HepG2 (cell line): ENCODE results near the gene MRPL38. TPM values are rescaled to one million over a fixed set of nuclear protein-coding genes. Genes with fewer than 3 reads are reported as not detected.

Source experiments
- E2F5 ChIP-seq: sonication (generic); formaldehyde crosslinking; conservative IDR thresholded peaks from 2 replicates; pipeline ENCODE4 v1.4.0; 2020; ENCODE audit warnings: missing genetic modification reagents
- FUBP1 ChIP-seq: sonication (generic); formaldehyde crosslinking; IDR thresholded peaks from 2 replicates; pipeline ENCODE4 v1.5.1; 2020; ENCODE audit warnings: missing genetic modification reagents, mild to moderate bottlenecking, borderline replicate concordance
- IKZF1 ChIP-seq: fragments of 450-650 bp; IDR thresholded peaks from 2 replicates; pipeline ENCODE4 v1.7.1; 2016
- NFE2L1 ChIP-seq: sonication (generic); formaldehyde crosslinking; IDR thresholded peaks from 2 replicates; pipeline ENCODE4 v1.4.0; 2020; ENCODE audit warnings: missing genetic modification reagents, mild to moderate bottlenecking, borderline replicate concordance
- SMAD3 ChIP-seq: sonication (generic); formaldehyde crosslinking; IDR thresholded peaks from 2 replicates; pipeline ENCODE4 v1.4.0; 2020; ENCODE audit warnings: missing genetic modification reagents
- SOX13 ChIP-seq, 3 experiments: fragments of 450-650 bp in 1 of 3; sonication (generic) in 1 of 3; formaldehyde crosslinking in 1 of 3; IDR thresholded peaks in 2 of 3; conservative IDR thresholded peaks in 1 of 3; 2 replicates each; pipeline versions ENCODE4 v1.5.0 to v1.6.1; 2016 to 2020; ENCODE audit warnings: antibody characterized with exemption in 1 of 3, mild to moderate bottlenecking in 1 of 3, missing compliant biosample characterization in 1 of 3, missing genetic modification reagents in 1 of 3, moderate library complexity in 1 of 3
- SPEN ChIP-seq: sonication (generic); formaldehyde crosslinking; IDR thresholded peaks from 2 replicates; pipeline ENCODE4 v1.5.1; 2020; ENCODE audit warnings: low read depth, mild to moderate bottlenecking, missing genetic modification reagents
- SRY ChIP-seq: sonication (generic); formaldehyde crosslinking; IDR thresholded peaks from 2 replicates; pipeline ENCODE4 v1.8.0; 2022; ENCODE audit warnings: mild to moderate bottlenecking, missing genetic modification reagents
- ZNF546 ChIP-seq: sonication (generic); formaldehyde crosslinking; conservative IDR thresholded peaks from 2 replicates; pipeline ENCODE4 v1.8.1; 2023; ENCODE audit warnings: mild to moderate bottlenecking, missing genetic modification reagents
- ZNF761 ChIP-seq: sonication (generic); formaldehyde crosslinking; conservative IDR thresholded peaks from 2 replicates; pipeline ENCODE4 v1.4.0; 2020; ENCODE audit warnings: mild to moderate bottlenecking, missing genetic modification reagents
- polyA plus RNA-seq, 8 experiments: library from polyadenylated mRNA; depleted of rRNA in 3 of 8; stranded (reverse) in 7 of 8; unstranded in 1 of 8; fragments of >200 nt; fragmentation: Illumina TruSeq in 4 of 8; extraction: Trizol in 4 of 8; gene quantifications; 2 replicates each; pipeline versions ENCODE4 v1.2.1 to v1.2.3, GENCODE V29; 2011 to 2016; ENCODE audit warnings: low read depth in 4 of 8, missing spikeins in 1 of 8, mixed read lengths in 1 of 8; ENCODE audit not compliant: insufficient read depth in 1 of 8
- total RNA-seq, 5 experiments: library from RNA; depleted of rRNA; stranded (reverse); fragments of >200 nt; fragmentation: Illumina TruSeq; extraction: Trizol; gene quantifications; 2 replicates each; pipeline ENCODE4 v1.2.3, GENCODE V29; 2016; ENCODE audit warnings: low read depth in 1 of 5

Gene MRPL38
- total and polyA plus RNA-seq, 2 of the 13 experiments (the other 11 are each of a cell fraction or from before 2014, with no cell fraction given) = 83.7 to 125 TPM

DNA sequence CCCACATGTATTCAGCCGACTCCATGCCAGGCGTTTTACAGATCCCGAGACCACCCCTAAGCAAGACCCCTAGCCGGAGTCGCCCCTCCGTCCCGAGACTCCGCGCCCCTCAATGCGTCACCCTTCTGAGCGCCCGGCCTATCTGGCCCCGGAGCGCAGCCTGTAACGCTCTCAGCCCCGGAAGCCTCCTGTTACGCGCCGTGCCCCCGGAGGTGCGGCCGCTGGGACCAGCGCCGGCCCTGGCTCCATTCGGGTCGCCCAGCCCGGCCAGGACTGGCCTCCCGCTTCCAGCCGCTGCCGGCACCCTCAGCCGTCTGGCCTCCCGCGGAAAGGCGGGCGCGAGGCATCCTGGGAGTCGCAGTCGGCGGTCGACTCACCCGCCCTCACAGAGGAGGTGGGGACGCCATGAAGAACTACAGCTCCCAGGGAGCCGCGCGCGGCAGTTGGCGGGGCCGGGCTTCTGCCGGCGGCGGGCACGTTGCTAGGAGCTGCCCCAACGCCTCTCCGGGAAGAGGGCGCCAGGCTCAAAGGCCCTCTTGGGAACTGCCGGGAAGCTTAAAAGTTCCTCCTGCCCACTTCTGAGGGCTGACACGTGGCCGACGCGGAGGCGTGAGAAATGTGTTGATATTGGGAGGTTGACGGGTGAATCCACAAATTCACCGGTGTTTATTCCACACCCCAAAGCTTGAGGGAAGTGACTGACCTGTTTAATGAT, 36.2 kb upstream of the MRPL38 start, which contains the start of gene FBF1 (continued):
- TF ChIP-seq E2F5 (CRISPR knock-in tag) (peak; percentile 86), ZNF546 (CRISPR knock-in tag) (peak; percentile 95), SPEN (CRISPR knock-in tag) (peak; percentile 84), ZNF761 (peak; percentile 70; the same call in 1 of the 2 replicates), SOX13 (IDR thresholded peaks at IDR 0.05) (no peak), SOX13 (CRISPR knock-in tag; conservative IDR thresholded peaks at IDR 0.05 in 1 of 2, IDR thresholded peaks at IDR 0.05 in 1 of 2) (peak in 1 of 2 experiments; percentile 53; a peak in 2 of 4 replicates), SRY (CRISPR knock-in tag) (peak; percentile 68; the same call in 1 of the 2 replicates), IKZF1 (no peak), NFE2L1 (0 out of 2 replicates have a peak, but pooled peaks have one; percentile 12), SMAD3 (CRISPR knock-in tag) (peak; percentile 91), FUBP1 (CRISPR knock-in tag) (peak; percentile 54; the same call in 1 of the 2 replicates)
